Endothelial cell of umbilical vein (primary cell): Measurements from ENCODE around the gene ARHGDIB. TPM values are rescaled to one million over a fixed set of nuclear protein-coding genes. Genes with fewer than 3 reads are reported as not detected.

Experiments
- BruUV-seq: library from RNA; stranded (reverse); fragments of 400-500 nt; replicated peaks from 2 replicates; lab custom pipeline; 2021; lab: Mats Ljungman, UMichigan
- CTCF ChIA-PET: fragments of 300-600, 350-600 bp; sonication (Branson Sonifier 250); formaldehyde crosslinking; loops from one replicate; lab custom pipeline; 2021; ENCODE audit warnings: antibody characterized with exemption, inconsistent platforms; lab: Charles Lee
- POLR2A ChIA-PET: fragments of 300-600, 350-600 bp; sonication (Branson Sonifier 250); formaldehyde crosslinking; loops from one replicate; lab custom pipeline; 2021; ENCODE audit warnings: antibody characterized with exemption, inconsistent platforms; lab: Charles Lee
- DNase-seq: peaks from one replicate; pipeline ENCODE4 v3.0.0-alpha.2; 2011; ENCODE audit warnings: low read depth, low spot score
- FAIRE-seq: peaks from 2 replicates; lab custom pipeline; 2011; peaks lifted over from hg19 to GRCh38; lab: Jason Lieb, UNC
- H2AFZ ChIP-seq: 2 replicates; pipeline ENCODE4 v1.6.0; 2012; ENCODE audit warnings: low read depth, low read length, control low read depth, inconsistent platforms
- H3K27ac ChIP-seq: 2 replicates; pipeline ENCODE4 v1.5.1; 2011; ENCODE audit warnings: low read depth, mild to moderate bottlenecking, control low read depth, low read length, moderate library complexity; ENCODE audit not compliant: insufficient read depth
- H3K27me3 ChIP-seq, 2 experiments: 2 replicates each; pipeline versions ENCODE4 v1.6.0 to v1.6.1; 2011; ENCODE audit warnings: low read length in 2 of 2, mixed read lengths in 1 of 2; ENCODE audit not compliant: control insufficient read depth in 2 of 2, insufficient read depth in 2 of 2
- H3K36me3 ChIP-seq, 2 experiments: 2 replicates in 1 of 2; 3 replicates in 1 of 2; pipeline ENCODE4 v1.5.1; 2011; ENCODE audit warnings: low read length in 2 of 2, mild to moderate bottlenecking in 1 of 2, moderate library complexity in 1 of 2; ENCODE audit not compliant: control insufficient read depth in 2 of 2, insufficient read depth in 2 of 2; ENCODE audit errors: extremely low read depth in 1 of 2
- H3K4me1 ChIP-seq: 3 replicates; pipeline ENCODE4 v1.5.1; 2011; ENCODE audit warnings: mild to moderate bottlenecking, low read length; ENCODE audit not compliant: control insufficient read depth, insufficient read depth; ENCODE audit errors: extremely low read depth
- H3K4me2 ChIP-seq: 2 replicates; pipeline ENCODE4 v1.6.1; 2011; ENCODE audit warnings: low read length, control low read depth, mixed read lengths; ENCODE audit not compliant: insufficient read depth
- H3K4me3 ChIP-seq, 3 experiments: fragments of 200-600 bp in 1 of 3; sonication (generic), shearing (Covaris generic) in 1 of 3; replicated peaks in 1 of 3; 2 replicates each; pipeline ENCODE4 v1.5.1; 2011 to 2016; ENCODE audit warnings: control low read depth in 3 of 3, low read length in 3 of 3, mild to moderate bottlenecking in 2 of 3, inconsistent platforms in 1 of 3, low read depth in 1 of 3, moderate library complexity in 1 of 3; ENCODE audit not compliant: insufficient read depth in 1 of 3
- H3K79me2 ChIP-seq: 2 replicates; pipeline ENCODE4 v1.6.0; 2012; ENCODE audit warnings: low read length, inconsistent platforms; ENCODE audit not compliant: control insufficient read depth, insufficient read depth
- H3K9ac ChIP-seq: replicated peaks from 2 replicates; pipeline ENCODE3; 2011; ENCODE audit warnings: low read length, control low read depth; ENCODE audit not compliant: insufficient read depth; ENCODE audit errors: extremely low read depth
- H3K9me1 ChIP-seq: replicated peaks from 3 replicates; pipeline ENCODE4 v1.6.0; 2011; ENCODE audit warnings: mild to moderate bottlenecking, low read length; ENCODE audit not compliant: control insufficient read depth, insufficient read depth; ENCODE audit errors: extremely low read depth
- H3K9me3 ChIP-seq: replicated peaks from 2 replicates; pipeline ENCODE4 v1.5.1; 2012; ENCODE audit warnings: low read length, inconsistent platforms; ENCODE audit not compliant: control insufficient read depth, insufficient read depth
- H4K20me1 ChIP-seq: replicated peaks from 2 replicates; pipeline ENCODE3; 2011; ENCODE audit warnings: mild to moderate bottlenecking, low read length; ENCODE audit not compliant: control insufficient read depth, insufficient read depth; ENCODE audit errors: extremely low read depth
- CTCF ChIP-seq, 2 donors: IDR thresholded peaks; 1 replicate in 1 of 2; 2 replicates in 1 of 2; pipeline ENCODE4 v1.5.1; 2011; ENCODE audit warnings: low read length in 2 of 2, mild to moderate bottlenecking in 2 of 2, moderate library complexity in 2 of 2, control low read depth in 1 of 2, inconsistent platforms in 1 of 2, low read depth in 1 of 2; ENCODE audit not compliant: insufficient read depth in 1 of 2; ENCODE audit errors: extremely low read depth in 1 of 2
- EZH2 ChIP-seq: IDR thresholded peaks from 2 replicates; pipeline ENCODE4 v1.6.1; 2012; ENCODE audit warnings: borderline replicate concordance, low read depth, mild to moderate bottlenecking, moderate library complexity, low read length, inconsistent platforms; ENCODE audit not compliant: severe bottlenecking
- FOS ChIP-seq: IDR thresholded peaks from 2 replicates; pipeline ENCODE4 v1.6.1; 2011; ENCODE audit warnings: mild to moderate bottlenecking, low read length, moderate library complexity, borderline replicate concordance; ENCODE audit not compliant: insufficient read depth
- GATA2 ChIP-seq: IDR thresholded peaks from 2 replicates; pipeline ENCODE4 v1.7.0; 2011; ENCODE audit warnings: low read depth, mild to moderate bottlenecking, moderate library complexity, mixed read lengths, low read length; ENCODE audit not compliant: insufficient read length, insufficient read depth
- JUN ChIP-seq: IDR thresholded peaks from 2 replicates; pipeline ENCODE4 v1.6.1; 2011; ENCODE audit warnings: borderline replicate concordance, low read depth; ENCODE audit not compliant: insufficient read length, insufficient read depth
- MAX ChIP-seq: IDR thresholded peaks from 2 replicates; pipeline ENCODE4 v1.6.1; 2011; ENCODE audit not compliant: insufficient read depth, insufficient read length
- MYC ChIP-seq: IDR thresholded peaks from one replicate; pipeline ENCODE4 v1.6.1; 2011; ENCODE audit warnings: mild to moderate bottlenecking, low read depth, low read length
- POLR2A ChIP-seq: IDR thresholded peaks from 2 replicates; pipeline ENCODE4 v1.6.1; 2012; ENCODE audit warnings: low read depth, mild to moderate bottlenecking, control low read depth, low read length
- POLR2AphosphoS5 ChIP-seq: IDR thresholded peaks from 2 replicates; pipeline ENCODE4 v1.6.1; 2012; ENCODE audit warnings: low read depth, mild to moderate bottlenecking, control low read depth, low read length, moderate library complexity; ENCODE audit not compliant: insufficient read depth
- dilution Hi-C: fragments of 300-500 bp; cut with MboI; formaldehyde crosslinking; loops from one replicate; pipeline ENCODE4 v1.15.0; 2019; ENCODE audit warnings: low sequenced_read_pairs; ENCODE audit not compliant: extremely low pct_ligation_motif_present
- intact Hi-C: fragments of 100-400 bp; cut with micrococcal nuclease; formaldehyde crosslinking; loops from one replicate; pipeline ENCODE4 v1.10.0; 2022
- polyA plus RNA-seq, 4 experiments: library from polyadenylated mRNA; depleted of rRNA in 3 of 4; stranded (reverse) in 3 of 4; unstranded in 1 of 4; fragments of >200 nt; gene quantifications; 2 replicates each; pipeline versions ENCODE4 v1.2.1 to v1.2.3, GENCODE V29; 2011 to 2012; ENCODE audit warnings: missing spikeins in 1 of 4
- total RNA-seq: library from RNA; stranded (reverse); gene quantifications from 2 replicates; pipeline ENCODE4 v1.2.3, GENCODE V29; 2021

The ARHGDIB gene
- total and polyA plus RNA-seq, 2 donors (not counting 3 experiments of a cell fraction or from before 2014, with no cell fraction given), result 483 to 1,200 TPM

- no peak overlapping the region for H3K27ac ChIP-seq
- DNase-seq (no peak), FAIRE-seq (no peak)
- no peak for TF ChIP-seq GATA2
- TF ChIP-seq POLR2AphosphoS5, result no peak
- no peak for TF ChIP-seq JUN
- TF ChIP-seq MYC, result no peak
- TF ChIP-seq MAX, result no peak
- peak; percentile 16 for TF ChIP-seq EZH2
- no peak for TF ChIP-seq FOS
- no peaks in the 10 kb centered on the region for H3K36me3 ChIP-seq
- no peaks in the 10 kb centered on the region for H4K20me1 ChIP-seq
- H3K9me1 ChIP-seq, result no peaks in the 10 kb centered on the region
- no peaks in the 10 kb centered on the region for H3K79me2 ChIP-seq
- H2AFZ ChIP-seq, result no peak overlapping the region
- H3K9ac ChIP-seq, result no peak overlapping the region
- H3K4me1 ChIP-seq, result no peaks in the 10 kb centered on the region
- CTCF ChIA-PET, result interaction anchor here (1.3 to 2.2 kb wide), 2 partner anchors 18 to 191 kb away, joined by 3 to 6 read pairs; no protein-coding TSS in a partner anchor
- dilution Hi-C loops (no loop called here), intact Hi-C loops (no loop called here)
- no peak overlapping the region for H3K4me3 ChIP-seq
- no peak overlapping the region for H3K4me2 ChIP-seq
- no peaks in the 10 kb centered on the region for H3K9me3 ChIP-seq
- H3K27me3 ChIP-seq, result peaks cover 33 to 53% of the 10 kb centered on the region in 2 experiments
- POLR2A ChIA-PET, result no interaction called here
- no TSS peak for BruUV-seq
These were observed 40.5 kb upstream of the ARHGDIB start for GRCh38 chr12:15001733-15002382.

- intact Hi-C loops, result no loop called here
- no peak overlapping the region for H3K27ac ChIP-seq
- no peaks in the 10 kb centered on the region for H3K9me3 ChIP-seq
- DNase-seq (no peak), FAIRE-seq (no peak)
- peaks cover 27 to 43% of the 10 kb centered on the region in 2 experiments for H3K27me3 ChIP-seq
- H3K79me2 ChIP-seq, result no peaks in the 10 kb centered on the region
- dilution Hi-C loops, result no loop called here
- H3K4me3 ChIP-seq, result no peak overlapping the region
- no peak overlapping the region for H3K9ac ChIP-seq
- no peaks in the 10 kb centered on the region for H3K9me1 ChIP-seq
- ChIA-PET CTCF (interaction anchor here (0.6 to 2.2 kb wide), 4 partner anchors 155 to 244 kb away, joined by 3 to 6 read pairs (median 4); partner anchors contain the start of gene RERG), POLR2A (no interaction called here)
- no peaks in the 10 kb centered on the region for H4K20me1 ChIP-seq
- H3K36me3 ChIP-seq, result no peaks in the 10 kb centered on the region
- no peak overlapping the region for H2AFZ ChIP-seq
- H3K4me1 ChIP-seq, result no peaks in the 10 kb centered on the region
- no TSS peak for BruUV-seq
- TF ChIP-seq EZH2 (no peak), MYC (no peak), MAX (no peak), POLR2AphosphoS5 (no peak), GATA2 (no peak), CTCF (IDR thresholded peaks at IDR 0.05; ENCODE audit: extremely low read depth in 1 of 2, insufficient read depth in 1 of 2, low read depth in 1 of 2, low read length in 2 of 2) (no peak), POLR2A (no peak), JUN (no peak), FOS (no peak)
- H3K4me2 ChIP-seq, result no peak overlapping the region
These were observed 39.2 kb upstream of the ARHGDIB start for GRCh38 chr12:15000575-15000974.
